ENCODE results near the gene ABTB2.
A peak's percentile ranks its signal among the peaks of the same experiment; 100 is the strongest.
"Not testable (repeated sequence)": the region's sequence is repeated elsewhere in the genome, so short reads cannot be mapped to it uniquely, and the experiment has no call there.

ABTB2 gene

GRCh38 chr11:34249439-34249838, 108.4 kb downstream of the ABTB2 start:
- H3K9me3 ChIP-seq (ENCODE audit: severe bottlenecking) = no peaks in the 10 kb centered on the region
- H3K4me3 ChIP-seq (ENCODE audit: low read depth, low read length) = no peak overlapping the region
- H3K27ac ChIP-seq = no peak overlapping the region
- H3K36me3 ChIP-seq = no peaks in the 10 kb centered on the region
- DNase-seq = no peak
- no peaks in the 10 kb centered on the region for H3K27me3 ChIP-seq (ENCODE audit: insufficient read depth, low read depth, severe bottlenecking)
- no peak for TF ChIP-seq CTCF (IDR thresholded peaks at IDR 0.05; ENCODE audit: low read depth, low read length)

- H3K27ac ChIP-seq; H3K36me3 ChIP-seq; DNase-seq; H3K9me3 ChIP-seq (ENCODE audit: severe bottlenecking); H3K27me3 ChIP-seq (ENCODE audit: insufficient read depth, low read depth, severe bottlenecking); H3K4me3 ChIP-seq (ENCODE audit: low read depth, low read length): not testable (repeated sequence)
Observed at GRCh38 chr11:34246511-34246910, 111.3 kb downstream of the ABTB2 start.

GRCh38 chr11:34245041-34245440, 112.8 kb downstream of the ABTB2 start:
- H3K4me3 ChIP-seq (ENCODE audit: low read depth, low read length) = no peak overlapping the region
- H3K27me3 ChIP-seq (ENCODE audit: insufficient read depth, low read depth, severe bottlenecking) = no peaks in the 10 kb centered on the region
- no peak for TF ChIP-seq CTCF (IDR thresholded peaks at IDR 0.05; ENCODE audit: low read depth, low read length)
- DNase-seq = no peak
- H3K27ac ChIP-seq = no peak overlapping the region
- H3K9me3 ChIP-seq (ENCODE audit: severe bottlenecking) = no peaks in the 10 kb centered on the region
- no peaks in the 10 kb centered on the region for H3K36me3 ChIP-seq

GRCh38 chr11:34243600-34244464, 114.0 kb downstream of the ABTB2 start:
- Histone ChIP-seq H3K9me3 (ENCODE audit: severe bottlenecking) (no peaks in the 10 kb centered on the region), H3K4me3 (ENCODE audit: low read depth, low read length) (no peak overlapping the region), H3K36me3 (no peaks in the 10 kb centered on the region), H3K27me3 (ENCODE audit: insufficient read depth, low read depth, severe bottlenecking) (no peaks in the 10 kb centered on the region), H3K27ac (no peak overlapping the region; the same call in none of the 2 replicates)
- no peak for TF ChIP-seq CTCF (IDR thresholded peaks at IDR 0.05; ENCODE audit: low read depth, low read length)
- DNase-seq = peak; percentile 36

GRCh38 chr11:34242037-34242625, 115.7 kb downstream of the ABTB2 start:
- no peak for TF ChIP-seq CTCF (IDR thresholded peaks at IDR 0.05; ENCODE audit: low read depth, low read length)
- Histone ChIP-seq H3K9me3 (ENCODE audit: severe bottlenecking) (no peaks in the 10 kb centered on the region), H3K36me3 (no peaks in the 10 kb centered on the region), H3K27me3 (ENCODE audit: insufficient read depth, low read depth, severe bottlenecking) (no peaks in the 10 kb centered on the region), H3K27ac (no peak overlapping the region), H3K4me3 (ENCODE audit: low read depth, low read length) (no peak overlapping the region)
- no peak for DNase-seq

GRCh38 chr11:34240150-34240494, 117.7 kb downstream of the ABTB2 start:
- no peaks in the 10 kb centered on the region for H3K9me3 ChIP-seq (ENCODE audit: severe bottlenecking)
- no peak for TF ChIP-seq CTCF (IDR thresholded peaks at IDR 0.05; ENCODE audit: low read depth, low read length)

More at GRCh38 chr11:34240150-34240494, 117.7 kb downstream of the ABTB2 start:
- Histone ChIP-seq H3K36me3 (no peaks in the 10 kb centered on the region), H3K27me3 (ENCODE audit: insufficient read depth, low read depth, severe bottlenecking) (no peaks in the 10 kb centered on the region), H3K4me3 (ENCODE audit: low read depth, low read length) (no peak overlapping the region), H3K27ac (no peak overlapping the region)
- no peak for DNase-seq

Measured in WERI-Rb-1 (cell line).